MM.1S (cell line): ENCODE measurements around the gene IL10RB.

Experiments
- DNase-seq: peaks from one replicate; pipeline ENCODE4 v3.0.0-alpha.2; 2015
- H2AFZ ChIP-seq: fragments of 300-600 bp; sonication (generic); 2 replicates; pipeline ENCODE4 v1.6.0; 2016; ENCODE audit warnings: antibody characterized with exemption, low read length
- H3F3A ChIP-seq: fragments of 300-600 bp; sonication (generic); 2 replicates; pipeline ENCODE4 v1.6.1; 2016; ENCODE audit warnings: mild to moderate bottlenecking, antibody characterized with exemption, low read length, moderate library complexity, mixed read lengths; ENCODE audit not compliant: insufficient read depth
- H3K27ac ChIP-seq: fragments of 300-600 bp; sonication (generic); 2 replicates; pipeline ENCODE4 v1.5.1; 2016; ENCODE audit warnings: mild to moderate bottlenecking, low read length
- H3K27me3 ChIP-seq: fragments of 300-600 bp; sonication (generic); replicated peaks from 2 replicates; pipeline ENCODE4 v1.6.0; 2016; ENCODE audit warnings: low read length; ENCODE audit not compliant: insufficient read depth
- H3K36me3 ChIP-seq: fragments of 300-600 bp; sonication (generic); replicated peaks from 2 replicates; pipeline ENCODE4 v1.6.1; 2016; ENCODE audit warnings: mild to moderate bottlenecking, low read length, mixed read lengths; ENCODE audit not compliant: insufficient read depth
- H3K4me1 ChIP-seq: fragments of 300-600 bp; sonication (generic); 2 replicates; pipeline ENCODE4 v1.6.1; 2016; ENCODE audit warnings: low read length, mixed read lengths
- H3K4me2 ChIP-seq: fragments of 300-600 bp; sonication (generic); 2 replicates; pipeline ENCODE4 v1.6.0; 2016; ENCODE audit warnings: low read depth, low read length
- H3K4me3 ChIP-seq: fragments of 300-600 bp; sonication (generic); 2 replicates; pipeline ENCODE4 v1.5.1; 2016; ENCODE audit warnings: low read length, mixed read lengths
- H3K79me2 ChIP-seq: fragments of 300-600 bp; sonication (generic); 2 replicates; pipeline ENCODE4 v1.6.1; 2016; ENCODE audit warnings: mixed run types, low read length, mixed read lengths
- H3K9ac ChIP-seq: fragments of 300-600 bp; sonication (generic); 2 replicates; pipeline ENCODE4 v1.6.1; 2016; ENCODE audit warnings: low read length, mixed read lengths
- H3K9me2 ChIP-seq: fragments of 300-600 bp; sonication (generic); replicated peaks from 2 replicates; pipeline ENCODE4 v1.6.1; 2016; ENCODE audit warnings: mild to moderate bottlenecking, low read length, mixed read lengths; ENCODE audit not compliant: insufficient read depth
- H3K9me3 ChIP-seq: fragments of 300-600 bp; sonication (generic); replicated peaks from 2 replicates; pipeline ENCODE4 v1.6.1; 2016; ENCODE audit warnings: mild to moderate bottlenecking, low read length, mixed read lengths; ENCODE audit not compliant: insufficient read depth
- H4K20me1 ChIP-seq: fragments of 300-600 bp; sonication (generic); 2 replicates; pipeline ENCODE4 v1.6.1; 2016; ENCODE audit warnings: mild to moderate bottlenecking, low read length, moderate library complexity, mixed read lengths; ENCODE audit not compliant: insufficient read depth
- CTCF ChIP-seq: fragments of 300-600 bp; sonication (generic); IDR thresholded peaks from 2 replicates; pipeline ENCODE4 v1.5.1; 2016; ENCODE audit warnings: antibody characterized with exemption, low read length, mixed read lengths
- EZH2 ChIP-seq: fragments of 300-600 bp; sonication (generic); optimal IDR thresholded peaks from 2 replicates; pipeline ENCODE3; 2017; ENCODE audit warnings: low read depth, mild to moderate bottlenecking, antibody characterized with exemption, low read length, mixed read lengths
- EZH2phosphoT487 ChIP-seq: fragments of 300-600 bp; sonication (generic); IDR thresholded peaks from 2 replicates; pipeline ENCODE4 v1.6.1; 2018; ENCODE audit warnings: antibody characterized with exemption, low read length

IL10RB gene

GRCh38 chr21:33327792-33328433 is 61.7 kb downstream of the IL10RB start:
- H3K4me2 ChIP-seq: peak overlapping the region; percentile 14; the same call in 1 of the 2 replicates
- no peaks in the 10 kb centered on the region for H3K27me3 ChIP-seq
- H3K4me1 ChIP-seq: peaks cover 63% of the 10 kb centered on the region
- no peaks in the 10 kb centered on the region for H4K20me1 ChIP-seq
- peaks cover 62% of the 10 kb centered on the region for H3F3A ChIP-seq
- no peak overlapping the region for H3K4me3 ChIP-seq
- no peaks in the 10 kb centered on the region for H3K9me2 ChIP-seq
- H3K9me3 ChIP-seq: no peaks in the 10 kb centered on the region
- H3K36me3 ChIP-seq: 0 out of 2 replicates have a peak, but pooled peaks cover 4% of the 10 kb centered on the region
- peaks cover 72% of the 10 kb centered on the region for H3K79me2 ChIP-seq
- no peak for TF ChIP-seq CTCF
- TF ChIP-seq EZH2phosphoT487: no peak
- no peak for TF ChIP-seq EZH2
- H2AFZ ChIP-seq: no peak overlapping the region
- H3K27ac ChIP-seq: no peak overlapping the region
- H3K9ac ChIP-seq: no peak overlapping the region
- no peak for DNase-seq

- Histone ChIP-seq H3K4me3 (peak overlapping the region; percentile 13; the same call in 1 of the 2 replicates), H3K27me3 (no peaks in the 10 kb centered on the region), H3K79me2 (peaks cover 90% of the 10 kb centered on the region), H3K27ac (peak overlapping the region; percentile 93), H3K9me3 (no peaks in the 10 kb centered on the region), H4K20me1 (no peaks in the 10 kb centered on the region), H3F3A (peaks cover 50% of the 10 kb centered on the region), H3K9me2 (no peaks in the 10 kb centered on the region), H2AFZ (no peak overlapping the region), H3K4me2 (peak overlapping the region; percentile 64), H3K4me1 (peaks cover 74% of the 10 kb centered on the region), H3K36me3 (peaks cover 16% of the 10 kb centered on the region), H3K9ac (peak overlapping the region; percentile 54; the same call in 1 of the 2 replicates)
- no peak for TF ChIP-seq EZH2phosphoT487
- peak; percentile 26 for TF ChIP-seq CTCF
- TF ChIP-seq EZH2: no peak
- DNase-seq: peak; percentile 59
Observed at GRCh38 chr21:33330726-33331125, 64.6 kb downstream of the IL10RB start.

- Histone ChIP-seq H3F3A (peaks cover 46% of the 10 kb centered on the region), H2AFZ (no peak overlapping the region), H3K9me3 (no peaks in the 10 kb centered on the region), H3K4me3 (0 out of 2 replicates have a peak overlapping the region, but pooled peaks have one; percentile 2), H4K20me1 (no peaks in the 10 kb centered on the region), H3K27me3 (no peaks in the 10 kb centered on the region), H3K79me2 (peaks cover 85% of the 10 kb centered on the region), H3K4me1 (peaks cover 64% of the 10 kb centered on the region), H3K36me3 (peaks cover 16% of the 10 kb centered on the region), H3K27ac (peak overlapping the region; percentile 93), H3K4me2 (peak overlapping the region; percentile 64), H3K9ac (peak overlapping the region; percentile 54; the same call in 1 of the 2 replicates), H3K9me2 (no peaks in the 10 kb centered on the region)
- TF ChIP-seq EZH2phosphoT487 (no peak), CTCF (no peak)
- peak; percentile 94 for DNase-seq
Observed at GRCh38 chr21:33332143-33332542, 66.0 kb downstream of the IL10RB start.
